SK-N-SH (cell line): ENCODE measurements around the gene ZNF469. TPM values are rescaled to one million over a fixed set of nuclear protein-coding genes. Genes with fewer than 3 reads are reported as not detected.

Experiments
- CTCF ChIA-PET: fragments of 300-600, 350-600 bp; formaldehyde crosslinking; extraction: SDS; loops from one replicate; lab custom pipeline; 2021; lab: Yijun Ruan, JAX
- POLR2A ChIA-PET: fragments of 350-600 bp; sonication (Branson Sonifier 250); formaldehyde crosslinking; extraction: SDS; loops from one replicate; lab custom pipeline; 2020; ENCODE audit warnings: antibody characterized with exemption, inconsistent platforms; lab: Yijun Ruan, JAX
- DNase-seq: peaks from one replicate; pipeline ENCODE4 v3.0.0; 2012
- H2AFZ ChIP-seq: fragments of 200-600 bp; sonication (generic); 2 replicates; pipeline ENCODE4 v1.8.1; 2016; ENCODE audit warnings: antibody characterized with exemption, mild to moderate bottlenecking, low read depth
- H3F3A ChIP-seq: fragments of 200-600 bp; sonication (generic); replicated peaks from 2 replicates; pipeline ENCODE3; 2016; ENCODE audit warnings: antibody characterized with exemption, mild to moderate bottlenecking; ENCODE audit not compliant: insufficient read depth
- H3K27ac ChIP-seq, 2 experiments: fragments of 200-500 bp in 1 of 2; fragments of 200-600 bp in 1 of 2; sonication (Bioruptor generic) in 1 of 2; sonication (generic), shearing (Covaris generic) in 1 of 2; 2 replicates each; pipeline versions ENCODE4 v1.5.1 to v1.6.1; 2014 to 2016; ENCODE audit warnings: low read depth in 2 of 2, inconsistent platforms in 1 of 2, low read length in 1 of 2, mild to moderate bottlenecking in 1 of 2, mixed read lengths in 1 of 2
- H3K27me3 ChIP-seq: fragments of 200-600 bp; sonication (generic), shearing (Covaris generic); 2 replicates; pipeline ENCODE4 v1.6.1; 2016; ENCODE audit warnings: mixed run types; ENCODE audit not compliant: insufficient read depth
- H3K36me3 ChIP-seq, 2 experiments: fragments of 200-500 bp in 1 of 2; fragments of 200-600 bp in 1 of 2; sonication (Bioruptor generic) in 1 of 2; sonication (generic) in 1 of 2; replicated peaks in 1 of 2; 2 replicates each; pipeline versions ENCODE3 to v1.5.1; 2014 to 2016; ENCODE audit warnings: low read length in 1 of 2, mild to moderate bottlenecking in 1 of 2; ENCODE audit not compliant: insufficient read depth in 2 of 2, control insufficient read depth in 1 of 2
- H3K4me1 ChIP-seq, 2 experiments: fragments of 200-500 bp in 1 of 2; fragments of 200-600 bp in 1 of 2; sonication (Bioruptor generic) in 1 of 2; sonication (generic), shearing (Covaris generic) in 1 of 2; 2 replicates each; pipeline versions ENCODE4 v1.5.1 to v1.6.1; 2014 to 2016; ENCODE audit warnings: low read depth in 1 of 2, low read length in 1 of 2, mixed run types in 1 of 2; ENCODE audit not compliant: insufficient read depth in 2 of 2, control insufficient read depth in 1 of 2
- H3K4me2 ChIP-seq: fragments of 200-600 bp; sonication (generic), shearing (Covaris generic); 2 replicates; pipeline ENCODE4 v1.6.1; 2017; ENCODE audit warnings: mixed run types
- H3K4me3 ChIP-seq, 2 experiments: fragments of 200-500 bp in 1 of 2; fragments of 200-600 bp in 1 of 2; sonication (Bioruptor generic) in 1 of 2; sonication (generic), shearing (Covaris generic) in 1 of 2; 2 replicates each; pipeline versions ENCODE4 v1.5.1 to v1.8.1; 2014 to 2016; ENCODE audit warnings: low read depth in 2 of 2, inconsistent platforms in 1 of 2, low read length in 1 of 2, mild to moderate bottlenecking in 1 of 2, mixed read lengths in 1 of 2, moderate library complexity in 1 of 2
- H3K79me2 ChIP-seq: fragments of 200-600 bp; sonication (generic); 2 replicates; pipeline ENCODE4 v1.8.1; 2017; ENCODE audit warnings: mild to moderate bottlenecking; ENCODE audit not compliant: insufficient read depth
- H3K9ac ChIP-seq: fragments of 200-600 bp; sonication (generic); 2 replicates; pipeline ENCODE4 v1.6.1; 2017; ENCODE audit warnings: mixed run types
- H3K9me2 ChIP-seq: fragments of 200-600 bp; sonication (generic); 2 replicates; pipeline ENCODE4 v1.6.1; 2017; ENCODE audit warnings: mixed run types
- H3K9me3 ChIP-seq: fragments of 200-600 bp; sonication (generic); 2 replicates; pipeline ENCODE4 v1.6.1; 2017; ENCODE audit warnings: mixed run types, mild to moderate bottlenecking, moderate library complexity
- H4K20me1 ChIP-seq: fragments of 200-600 bp; sonication (generic); 2 replicates; pipeline ENCODE4 v1.6.1; 2017; ENCODE audit warnings: mild to moderate bottlenecking, mixed run types; ENCODE audit not compliant: insufficient read depth
- ELF1 ChIP-seq: IDR thresholded peaks from 2 replicates; pipeline ENCODE4 v1.4.0; 2012
- EP300 ChIP-seq, 2 experiments: IDR thresholded peaks; 2 replicates each; pipeline versions ENCODE4 v1.4.0 to v1.6.1; 2012; ENCODE audit warnings: borderline replicate concordance in 1 of 2, low read depth in 1 of 2, low read length in 1 of 2
- EZH2phosphoT487 ChIP-seq: fragments of 200-600 bp; sonication (generic); IDR thresholded peaks from 2 replicates; pipeline ENCODE4 v1.6.1; 2017; ENCODE audit warnings: low read depth, mixed run types, mild to moderate bottlenecking, antibody characterized with exemption, moderate library complexity, borderline replicate concordance
- FOSL2 ChIP-seq: IDR thresholded peaks from 2 replicates; pipeline ENCODE4 v1.4.0; 2012; ENCODE audit warnings: low read depth, mild to moderate bottlenecking, moderate library complexity, borderline replicate concordance
- FOXM1 ChIP-seq: IDR thresholded peaks from 2 replicates; pipeline ENCODE4 v1.4.0; 2012; ENCODE audit warnings: low read depth, mild to moderate bottlenecking
- GABPA ChIP-seq: IDR thresholded peaks from 2 replicates; pipeline ENCODE4 v1.4.0; 2012; ENCODE audit warnings: low read depth, mild to moderate bottlenecking
- IRF3 ChIP-seq: fragments of 150-350 bp; IDR thresholded peaks from 2 replicates; pipeline ENCODE4 v1.6.1; 2016; ENCODE audit warnings: mild to moderate bottlenecking, low read depth, low read length
- MEF2A ChIP-seq: IDR thresholded peaks from 2 replicates; pipeline ENCODE4 v1.4.0; 2012; ENCODE audit warnings: low read depth, borderline replicate concordance
- NFIC ChIP-seq: IDR thresholded peaks from 2 replicates; pipeline ENCODE4 v1.4.0; 2012; ENCODE audit warnings: borderline replicate concordance
- NRF1 ChIP-seq: IDR thresholded peaks from 2 replicates; pipeline ENCODE4 v1.6.1; 2012; ENCODE audit warnings: low read depth, mild to moderate bottlenecking, low read length
- POLR2AphosphoS5 ChIP-seq: IDR thresholded peaks from 2 replicates; pipeline ENCODE4 v1.6.1; 2012; ENCODE audit warnings: low read depth, low read length
- RFX5 ChIP-seq: IDR thresholded peaks from 2 replicates; pipeline ENCODE4 v1.6.1; 2012; ENCODE audit warnings: mild to moderate bottlenecking, improper control_type of control experiment, low read length
- SIN3A ChIP-seq: IDR thresholded peaks from 2 replicates; pipeline ENCODE4 v1.6.1; 2012; ENCODE audit warnings: low read depth, mild to moderate bottlenecking, low read length, moderate library complexity, borderline replicate concordance
- SMC3 ChIP-seq: IDR thresholded peaks from 2 replicates; pipeline ENCODE4 v1.6.1; 2012; ENCODE audit warnings: low read depth, low read length, improper control_type of control experiment
- WGBS: methylation state at CpG from one replicate; pipeline ENCODE4 v1.1.6; 2017; ENCODE audit warnings: low lambda C conversion rate; 5-methylcytosine and 5-hydroxymethylcytosine counted together
- polyA plus RNA-seq, 3 experiments: library from polyadenylated mRNA; depleted of rRNA; stranded (reverse); fragments of >200 nt; gene quantifications; 2 replicates each; pipeline ENCODE4 v1.2.3, GENCODE V29; 2012

ZNF469 gene
- polyA plus RNA-seq, 1 of the 3 experiments (the other 2 are of a cell fraction), result 0.56 TPM

- Histone ChIP-seq H3K4me2 (no peak overlapping the region), H3K27ac (no peak overlapping the region), H3K9me2 (no peaks in the 10 kb centered on the region), H3F3A (no peaks in the 10 kb centered on the region), H3K27me3 (no peaks in the 10 kb centered on the region), H4K20me1 (peaks cover 14% of the 10 kb centered on the region; the same call in 1 of the 2 replicates), H3K9ac (no peak overlapping the region), H2AFZ (no peak overlapping the region), H3K4me1 (peaks cover 0 to 18% of the 10 kb centered on the region in 2 experiments; a peak in 1 of 4 replicates), H3K9me3 (no peaks in the 10 kb centered on the region), H3K79me2 (peaks cover 66% of the 10 kb centered on the region), H3K36me3 (peaks cover 0 to 3% of the 10 kb centered on the region in 2 experiments), H3K4me3 (no peak overlapping the region)
- 95% methylated on average over 25 of the region's 29 CpGs for WGBS
- CTCF ChIA-PET, result interaction anchor here (0.8 to 1.2 kb wide), 2 partner anchors 20 to 50 kb away, joined by 4 read pairs; no protein-coding TSS in a partner anchor
- TF ChIP-seq POLR2AphosphoS5, result no peak
- no peak for TF ChIP-seq EZH2phosphoT487
- no peak for TF ChIP-seq SIN3A
- no peak for TF ChIP-seq RFX5
- no peak for TF ChIP-seq FOXM1
- TF ChIP-seq SMC3, result no peak
- TF ChIP-seq NRF1, result no peak
- no peak for TF ChIP-seq GABPA
- no peak for TF ChIP-seq MEF2A
- no peak for TF ChIP-seq FOSL2
- no peak for TF ChIP-seq ELF1
- no peak for TF ChIP-seq IRF3
- TF ChIP-seq EP300 (IDR thresholded peaks at IDR 0.05; ENCODE audit: borderline replicate concordance in 1 of 2, low read depth in 1 of 2, low read length in 1 of 2), result no peak
- no peak for DNase-seq
- POLR2A ChIA-PET, result no interaction called here
Measured at GRCh38 chr16:88387180-88387765, 4.5 kb downstream of the ZNF469 start.

DNA sequence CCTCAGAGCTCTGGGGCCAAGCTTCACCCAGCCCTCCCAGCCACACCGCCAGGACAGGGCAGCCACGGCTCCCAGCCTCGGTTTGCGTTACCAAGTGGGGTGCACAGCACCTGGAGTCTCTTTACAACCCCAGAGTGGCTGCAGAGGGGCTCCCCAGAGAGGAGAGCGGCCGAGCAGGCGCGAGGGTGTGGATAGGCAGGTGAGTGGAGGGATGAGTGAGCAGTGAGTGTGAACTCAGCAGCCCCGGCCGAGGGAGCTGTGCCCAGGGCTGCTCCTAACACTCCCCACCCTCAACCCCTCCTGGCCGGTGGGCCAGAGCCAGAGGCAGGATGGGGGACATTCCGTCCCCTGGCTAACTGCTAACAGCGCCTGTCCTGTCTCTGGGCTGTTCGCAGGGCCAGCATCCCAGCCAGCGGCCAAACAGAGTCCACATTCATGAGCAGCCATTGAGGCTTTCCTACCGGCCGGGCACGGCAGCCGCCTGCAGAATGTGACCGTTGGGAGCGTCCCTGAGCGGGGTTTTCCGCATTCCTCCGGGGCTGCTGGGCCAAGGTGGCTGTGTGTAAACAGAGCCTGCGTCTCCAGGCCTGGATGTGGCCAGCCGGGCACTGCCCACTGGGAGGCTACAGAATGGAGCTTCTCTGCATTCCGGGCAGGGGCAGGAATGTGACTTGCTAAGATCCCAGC lies 5.3 kb downstream of the ZNF469 start:
- H2AFZ ChIP-seq, result no peak overlapping the region
- H3K4me2 ChIP-seq, result no peak overlapping the region
- H4K20me1 ChIP-seq, result peaks cover 14% of the 10 kb centered on the region; the same call in 1 of the 2 replicates
- peaks cover 0 to 16% of the 10 kb centered on the region in 2 experiments; a peak in 1 of 4 replicates for H3K4me1 ChIP-seq
- ChIA-PET CTCF (interaction anchor here (0.8 kb wide), 1 partner anchor 49 kb away, joined by 4 read pairs; no protein-coding TSS in a partner anchor), POLR2A (no interaction called here)
- peaks cover 66% of the 10 kb centered on the region for H3K79me2 ChIP-seq
- H3K9me3 ChIP-seq, result no peaks in the 10 kb centered on the region
- no peak for TF ChIP-seq MEF2A
- no peak for TF ChIP-seq POLR2AphosphoS5
- no peak for TF ChIP-seq NFIC
- DNase-seq, result no peak
- no peak overlapping the region for H3K27ac ChIP-seq
- H3K4me3 ChIP-seq, result no peak overlapping the region
- no peak overlapping the region for H3K9ac ChIP-seq
- H3K27me3 ChIP-seq, result no peaks in the 10 kb centered on the region
- WGBS, result 80% methylated on average over 11 of the region's 27 CpGs
- H3K36me3 ChIP-seq, result peaks cover 0 to 3% of the 10 kb centered on the region in 2 experiments
- H3K9me2 ChIP-seq, result no peaks in the 10 kb centered on the region
- no peaks in the 10 kb centered on the region for H3F3A ChIP-seq
